EL (cell line): Measurements from ENCODE around the gene CEP120.
A peak's percentile ranks its signal among the peaks of the same experiment; 100 is the strongest.
"Not testable (repeated sequence)": the region's sequence is repeated elsewhere in the genome, so short reads cannot be mapped to it uniquely, and the experiment has no call there.

Experiments
- DNase-seq: peaks from one replicate; pipeline ENCODE4 v3.0.0-alpha.2; 2016

The CEP120 gene

DNA sequence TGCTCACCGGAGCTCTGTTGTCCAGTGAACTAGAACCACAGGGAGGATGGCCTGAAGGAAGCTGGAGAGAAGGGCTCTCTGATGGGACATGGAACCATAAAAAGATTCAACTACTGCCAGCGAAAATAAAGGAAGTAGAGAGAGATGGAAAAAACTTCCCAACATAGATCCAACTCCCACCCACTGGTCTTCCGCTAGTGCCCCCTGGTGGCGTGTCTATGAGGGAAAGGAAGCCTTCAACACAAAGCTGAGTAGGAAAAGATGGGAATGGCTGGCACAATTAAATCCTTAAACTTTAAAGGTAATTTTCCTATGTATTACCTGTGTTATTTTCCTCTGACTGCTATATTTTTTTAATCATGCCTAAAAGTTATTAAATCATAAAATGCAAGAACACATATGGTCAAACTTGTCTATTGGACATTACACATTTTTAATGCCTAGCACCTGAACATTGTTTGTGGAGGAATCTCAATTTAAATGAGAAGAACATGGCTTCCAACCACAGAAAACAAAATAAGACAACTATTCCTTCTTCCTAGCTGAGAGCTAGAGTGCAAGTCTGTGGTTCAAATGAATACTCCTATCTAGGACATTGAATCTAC is 51.5 kb downstream of the CEP120 start:
- peak; percentile 28 for DNase-seq

DNA sequence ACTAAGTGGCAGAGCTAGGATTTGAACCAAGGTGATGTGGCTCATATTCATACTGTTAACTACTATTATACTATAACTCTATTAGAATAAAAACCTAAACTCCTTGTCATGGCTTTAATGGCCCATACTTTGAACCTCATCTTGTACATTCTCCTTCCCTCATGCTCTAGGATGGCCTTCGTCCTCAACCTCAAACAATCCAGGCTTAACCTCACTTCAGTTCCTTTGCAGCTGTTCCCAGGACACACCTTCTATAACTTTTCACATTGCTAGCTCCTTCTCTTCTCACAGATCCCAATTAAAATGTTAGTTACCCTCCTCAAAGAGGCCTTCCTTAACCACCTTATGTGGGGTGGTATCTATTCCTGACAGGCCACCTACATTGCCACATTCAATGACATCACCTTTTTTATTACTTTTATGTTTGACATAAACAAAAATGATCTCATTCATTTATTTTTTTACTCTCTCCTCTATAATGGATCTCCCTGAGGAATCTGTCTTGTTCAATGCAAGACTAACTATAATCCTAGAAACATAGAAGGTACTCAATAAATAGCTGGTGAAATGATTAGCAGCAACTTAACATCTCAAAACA is 53.7 kb downstream of the CEP120 start:
- DNase-seq = no peak

DNA sequence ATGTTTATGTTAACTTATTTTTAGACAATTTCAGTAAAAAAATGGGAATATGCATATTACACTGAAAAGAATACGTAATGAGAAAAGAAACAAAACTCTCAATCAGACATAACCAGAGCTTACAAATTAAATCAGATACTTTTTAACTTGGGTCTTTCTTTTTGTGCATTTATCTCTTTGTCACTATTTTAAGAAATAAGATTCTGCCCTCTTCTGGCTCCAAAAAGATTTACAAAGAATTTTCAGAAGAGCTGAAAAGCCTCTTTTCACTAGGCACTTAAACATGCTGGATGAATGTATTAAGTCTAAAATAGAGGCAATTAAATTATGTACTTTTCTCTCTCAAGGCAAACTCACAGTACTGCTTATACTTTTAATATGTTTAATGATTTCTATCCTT is 55.5 kb downstream of the CEP120 start:
- peak; percentile 8 for DNase-seq

DNA sequence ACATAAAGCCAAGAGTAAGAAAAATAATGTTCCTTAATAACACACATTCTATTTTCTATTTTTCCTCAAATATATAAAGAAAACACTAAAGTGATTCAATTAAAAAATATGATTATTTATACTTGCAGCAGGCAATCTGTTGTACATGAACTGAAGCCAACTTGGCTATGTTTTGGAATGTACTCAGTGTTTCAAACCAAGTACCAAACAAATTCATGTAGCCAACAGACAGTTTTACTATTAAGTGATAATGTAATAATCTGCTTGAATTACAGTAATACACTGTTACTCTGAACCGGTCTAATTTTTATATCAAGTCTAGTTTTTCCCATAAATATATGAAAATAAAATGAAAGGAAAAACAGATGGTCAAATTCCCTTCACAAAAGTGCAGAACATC is 58.0 kb downstream of the CEP120 start:
- no peak for DNase-seq

DNA sequence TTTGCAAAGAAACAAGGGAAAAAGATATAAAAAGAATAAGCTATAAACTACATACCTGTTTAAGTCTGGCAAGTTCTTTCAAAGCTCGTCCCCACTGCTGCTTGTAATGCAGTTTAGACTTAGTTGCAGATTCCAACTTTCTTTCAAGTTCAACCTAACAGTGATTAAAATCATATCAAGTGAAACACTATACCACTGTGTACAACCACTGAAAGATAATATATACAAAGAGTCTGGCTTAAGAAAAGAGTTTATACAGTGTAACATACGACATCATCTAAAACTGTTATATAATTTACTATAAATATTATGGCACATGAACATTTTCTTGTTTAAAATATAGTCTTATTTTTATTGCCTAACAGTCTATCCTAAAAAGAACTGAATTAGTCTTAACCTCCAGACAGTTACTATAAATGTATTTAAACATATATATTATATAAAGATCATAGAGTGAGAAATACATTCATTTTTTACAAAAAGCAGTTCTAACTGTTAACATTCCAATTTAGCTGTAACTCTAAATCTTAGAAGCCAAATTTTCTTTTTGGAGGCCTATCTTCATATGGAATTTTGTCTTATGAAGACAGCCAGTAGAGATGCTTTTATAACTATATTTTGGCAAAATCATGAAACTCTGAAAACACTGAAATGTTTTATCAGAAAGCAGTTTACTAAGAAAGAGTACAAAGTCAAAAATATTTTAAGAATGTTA is 58.6 kb downstream of the CEP120 start:
- DNase-seq = no peak

DNA sequence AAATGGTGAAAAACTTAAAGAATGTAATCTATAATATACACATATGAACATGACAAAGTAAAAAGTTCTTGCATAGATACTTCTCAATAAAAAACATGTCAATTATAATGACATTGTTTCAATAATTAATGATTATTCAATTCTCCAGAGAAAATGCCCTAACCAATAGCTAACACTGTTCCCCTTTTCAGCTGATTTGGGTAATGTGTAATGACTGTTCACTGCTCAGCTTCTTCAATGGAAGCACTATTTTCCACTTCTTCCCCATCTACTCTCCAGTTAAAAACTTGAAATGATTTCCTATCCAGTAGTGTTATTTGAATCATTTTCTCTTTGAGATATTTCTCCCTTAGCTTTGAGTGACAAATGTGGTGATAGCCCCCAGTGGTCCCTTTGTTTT is 62.3 kb downstream of the CEP120 start:
- no peak for DNase-seq

DNA sequence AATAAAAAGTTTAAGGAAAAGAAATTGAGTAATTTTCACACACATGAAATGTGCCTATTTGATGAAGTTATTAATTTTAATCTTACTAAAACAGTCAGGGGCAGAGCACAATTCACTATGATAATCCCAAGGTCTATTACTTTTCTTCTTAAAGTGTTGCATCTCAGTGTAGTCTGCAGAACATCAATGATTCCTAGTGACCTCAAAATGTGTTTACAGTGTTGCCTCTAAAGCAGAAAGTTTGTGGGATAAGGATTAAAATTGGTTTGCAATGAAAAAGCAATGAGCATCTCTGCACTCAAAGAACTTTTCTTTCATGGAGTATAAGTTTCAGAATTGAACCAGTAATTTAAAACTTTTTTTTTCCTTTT is 63.0 kb downstream of the CEP120 start:
- DNase-seq = no peak

DNA sequence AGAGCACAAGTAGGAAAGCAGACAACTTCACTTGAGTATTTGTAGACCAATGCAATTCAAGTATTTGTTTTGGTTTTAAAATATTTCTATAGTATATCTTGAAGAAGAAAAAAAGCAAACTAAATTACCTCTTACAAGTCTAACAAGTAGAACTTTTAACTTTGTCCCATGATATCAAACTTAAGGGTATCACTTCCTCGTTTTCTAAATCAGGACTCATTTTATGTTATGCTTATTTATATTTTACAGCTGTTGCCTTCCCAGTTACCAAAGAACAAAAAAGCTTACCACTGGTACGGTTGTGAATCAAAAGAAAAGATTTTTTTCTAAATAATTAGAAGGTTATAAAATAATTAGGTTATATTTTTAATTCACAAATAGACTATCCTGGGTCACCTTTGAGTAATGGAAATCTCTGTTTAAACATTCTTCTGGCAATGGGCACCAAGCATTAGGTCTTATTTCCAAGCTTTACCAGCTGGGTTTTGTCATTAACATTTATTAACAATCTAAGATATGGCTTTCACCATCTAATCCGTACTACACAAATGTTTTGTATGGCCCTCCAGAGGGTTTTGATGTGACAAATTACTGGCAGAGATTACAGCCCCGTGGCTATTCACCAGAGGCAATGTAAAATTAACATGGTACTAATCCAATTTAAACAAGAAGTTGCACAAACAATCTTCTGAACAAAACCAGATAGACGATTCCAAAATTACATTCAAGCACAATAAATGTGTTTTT is 63.6 kb downstream of the CEP120 start:
- no peak for DNase-seq

DNA sequence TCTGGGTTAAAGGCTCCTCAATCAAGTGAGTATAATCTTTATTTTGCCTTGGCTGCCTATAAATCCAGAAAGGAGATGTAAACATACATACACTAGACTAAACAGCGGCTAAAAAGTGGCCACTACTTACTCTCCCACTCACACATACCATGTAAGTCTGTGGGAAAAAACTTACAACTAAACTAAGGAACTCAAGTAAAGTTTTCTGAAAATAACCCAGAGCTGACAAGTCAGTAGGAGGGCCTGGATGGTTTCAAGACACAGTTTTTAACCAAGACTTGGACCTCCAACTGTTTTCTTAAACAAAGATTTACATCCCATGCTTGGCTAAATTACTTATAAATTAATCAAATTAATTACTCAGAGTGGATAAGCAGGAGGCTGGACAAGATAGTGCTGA is 64.5 kb downstream of the CEP120 start:
- DNase-seq = no peak

DNA sequence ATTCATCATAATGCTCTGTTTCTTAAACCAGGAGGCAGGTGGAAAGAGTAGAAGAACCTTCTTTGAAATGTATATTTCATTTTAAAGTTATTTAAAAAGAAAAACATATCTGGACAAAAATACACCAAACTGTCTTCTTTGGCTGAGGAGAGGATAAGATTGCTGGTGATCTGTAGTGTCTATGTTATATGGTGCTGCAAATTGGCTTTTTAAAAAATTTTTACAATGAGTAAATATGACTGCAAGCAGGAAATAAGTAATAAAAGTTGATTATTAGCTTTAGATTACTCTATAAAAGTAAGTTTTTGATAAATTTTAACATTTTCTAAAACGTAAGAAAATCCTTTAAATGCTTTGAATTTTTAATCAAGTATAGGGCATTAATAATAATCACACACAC is 64.9 kb downstream of the CEP120 start:
- no peak for DNase-seq

DNA sequence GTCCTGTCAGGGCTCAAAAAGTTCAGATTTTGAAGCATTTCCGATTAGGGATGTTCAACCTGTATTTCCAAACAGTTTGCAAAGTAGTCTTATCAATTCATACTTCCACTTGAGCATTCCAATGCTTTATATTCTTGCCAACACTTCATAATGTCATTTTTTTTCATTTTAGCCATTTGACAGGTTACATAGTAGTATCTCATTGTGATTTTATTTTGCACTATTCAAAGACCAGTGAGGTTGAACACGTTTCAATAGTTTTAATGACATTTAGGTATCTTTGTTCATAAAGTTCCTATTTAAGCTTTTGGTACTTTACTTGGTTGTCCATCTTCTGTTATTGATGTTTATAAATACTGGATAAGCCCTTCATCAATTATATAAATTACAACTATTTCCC is 71.4 kb downstream of the CEP120 start:
- no peak for DNase-seq

DNA sequence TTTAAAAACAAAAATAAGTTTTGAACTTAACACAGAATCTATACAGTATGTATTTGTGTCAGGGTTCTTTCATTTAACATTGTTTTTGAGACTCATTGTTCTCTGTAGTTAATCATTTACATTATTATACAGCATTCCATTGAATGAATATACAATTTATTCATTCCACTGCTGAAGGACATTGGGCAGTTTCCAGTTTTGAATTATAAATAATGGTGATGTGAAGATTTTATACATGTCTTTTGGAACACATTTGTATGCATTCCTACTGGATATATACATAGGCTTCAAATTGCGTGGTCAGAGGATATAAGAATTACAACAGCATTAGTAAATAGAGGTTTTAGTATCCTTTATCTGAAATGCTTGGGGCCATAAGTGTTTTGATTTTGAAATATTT is 72.0 kb downstream of the CEP120 start:
- no peak for DNase-seq

DNA sequence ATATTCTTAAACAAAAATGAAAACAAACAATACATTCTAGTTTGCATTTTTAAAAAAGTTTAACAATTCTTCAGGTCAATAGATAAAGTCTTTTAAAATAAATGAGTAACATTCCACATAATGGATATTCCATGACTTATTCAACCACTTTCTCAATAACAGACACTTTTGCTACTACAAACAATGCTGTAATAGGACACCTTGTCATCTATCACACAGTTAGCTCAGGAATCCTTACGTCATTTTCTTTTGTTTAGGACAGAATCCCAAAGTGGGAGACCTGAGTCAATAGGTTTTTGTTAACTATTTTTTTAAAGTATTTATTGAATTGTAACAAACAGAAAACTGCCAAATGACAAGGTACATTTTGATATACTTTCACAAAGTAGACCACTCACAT is 72.5 kb downstream of the CEP120 start:
- no peak for DNase-seq

DNA sequence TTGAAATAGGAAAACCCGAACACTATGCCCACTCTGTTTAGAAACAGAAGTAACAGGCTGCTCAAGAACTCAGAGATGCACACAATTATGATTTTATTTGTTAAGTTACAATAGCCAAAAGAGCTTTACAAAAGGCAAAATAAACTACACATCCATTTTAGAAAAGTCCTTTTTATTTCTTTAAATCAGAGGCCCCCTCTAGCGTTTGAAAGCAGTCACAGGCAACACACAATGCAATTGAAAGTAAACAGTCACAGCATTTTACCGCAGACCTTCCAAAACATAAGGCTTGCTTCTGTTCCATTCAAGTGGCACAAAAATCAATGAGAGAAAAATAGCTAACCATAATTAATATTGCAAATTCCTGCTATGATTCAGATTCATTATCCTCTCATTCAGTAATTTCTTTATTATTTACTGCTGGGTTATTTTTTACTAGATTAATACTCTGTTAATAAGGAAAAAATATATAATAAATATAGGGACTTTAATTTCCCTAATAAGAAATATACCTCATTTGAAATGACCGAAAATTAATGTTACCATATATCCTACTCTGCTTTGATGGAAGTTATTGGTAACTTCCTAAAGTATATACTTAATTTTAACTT is 78.3 kb downstream of the CEP120 start:
- DNase-seq = peak; percentile 31

DNA sequence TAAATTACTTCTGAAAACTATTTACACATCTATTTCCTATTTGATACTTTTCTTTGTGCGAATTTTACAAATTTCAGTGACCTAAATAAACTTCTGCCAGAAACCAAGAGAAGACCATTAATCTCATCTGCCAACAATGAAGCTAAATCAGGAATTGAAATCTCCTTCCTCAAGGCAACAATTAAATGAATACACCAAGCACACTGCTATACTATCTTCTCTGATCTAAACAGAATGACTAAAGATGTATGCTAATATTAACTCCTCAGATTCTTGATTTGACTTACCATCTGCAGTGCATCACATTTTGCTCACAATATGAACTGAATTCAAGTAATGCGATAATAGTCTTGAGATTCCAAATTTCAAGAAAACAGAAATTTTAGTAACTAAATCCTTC is 82.3 kb downstream of the CEP120 start:
- DNase-seq = no peak

DNA sequence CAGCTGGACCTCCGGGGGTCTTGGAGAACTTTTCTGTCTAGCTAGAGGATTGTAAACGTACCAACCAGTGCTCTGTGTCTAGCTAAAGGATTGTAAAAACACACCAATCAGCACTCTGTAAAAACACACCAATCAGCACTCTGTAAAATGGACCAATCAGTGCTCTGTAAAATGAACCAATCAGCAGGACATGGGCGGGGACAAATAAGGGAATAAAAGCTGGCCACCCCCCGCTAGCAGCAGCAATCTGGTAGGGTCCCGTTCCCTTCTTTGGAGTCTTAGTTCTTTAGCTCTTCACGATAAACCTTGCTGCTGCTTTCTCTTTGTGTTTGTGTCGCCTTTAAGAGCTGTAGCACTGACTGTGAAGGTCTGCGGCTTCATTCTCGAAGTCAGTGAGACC is 114.8 kb downstream of the CEP120 start:
- DNase-seq = not testable (repeated sequence)

DNA sequence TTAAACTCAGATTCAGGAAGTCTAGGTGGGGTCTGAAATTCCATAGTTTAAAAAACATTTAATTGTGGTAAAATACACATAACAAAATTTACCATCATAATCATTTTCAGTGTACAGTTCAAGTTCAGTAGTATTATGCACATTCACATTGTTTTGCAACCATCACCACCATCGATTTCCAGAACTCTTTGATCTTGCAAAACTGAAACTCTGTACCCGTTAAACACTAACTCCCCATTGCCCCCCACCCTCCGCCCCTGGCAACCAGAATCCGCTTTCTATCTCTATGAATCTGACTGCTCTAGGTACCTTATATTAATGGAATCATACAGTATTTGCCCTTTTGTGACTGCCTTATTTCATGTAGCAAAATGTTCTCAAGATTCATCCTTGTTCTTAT is 117.5 kb downstream of the CEP120 start:
- no peak for DNase-seq

DNA sequence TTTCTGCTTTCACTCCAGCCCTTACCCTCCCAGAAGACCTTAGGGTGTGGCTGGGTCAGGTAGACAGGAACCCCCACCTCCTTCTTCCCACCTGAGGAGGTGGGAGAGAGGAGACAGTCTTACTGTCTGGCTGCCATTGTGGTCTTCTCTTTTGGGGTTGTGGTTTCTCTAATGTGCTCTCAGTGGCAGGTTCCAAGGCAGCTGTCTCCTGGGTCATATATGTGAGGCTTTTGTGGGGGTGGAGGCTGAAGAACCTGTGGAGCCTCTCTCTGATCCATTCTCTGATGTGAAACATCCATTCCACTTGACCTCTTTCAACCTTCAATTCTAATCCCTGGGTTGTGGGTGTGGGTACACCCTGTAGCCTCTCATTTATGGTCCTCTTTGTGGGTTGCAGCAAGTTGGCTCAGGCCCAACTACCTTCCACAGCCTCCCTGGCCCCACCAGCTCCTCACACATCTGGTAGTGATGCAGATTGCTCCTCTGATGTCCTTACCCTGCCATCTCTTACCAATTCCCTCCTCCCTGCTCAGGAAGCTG is 118.4 kb downstream of the CEP120 start:
- DNase-seq = no peak

DNA sequence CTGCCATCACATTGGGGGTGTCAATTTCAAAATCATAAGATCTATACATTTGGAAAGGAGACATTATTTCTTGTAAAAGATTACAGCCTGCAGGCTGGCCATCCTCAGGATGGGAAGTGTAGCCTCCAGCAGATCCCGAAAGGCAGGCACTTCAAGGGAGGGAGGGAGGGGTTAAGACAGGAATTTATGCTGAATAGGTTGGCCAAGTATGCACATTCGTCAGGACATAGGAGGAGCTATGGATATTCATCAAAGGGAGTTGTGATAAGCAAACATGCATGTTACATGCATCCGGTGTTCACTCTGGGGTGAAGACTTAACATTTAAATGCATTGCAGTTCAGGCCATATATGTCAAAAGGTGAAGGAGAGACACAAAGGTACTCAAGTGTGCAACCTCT is 119.4 kb downstream of the CEP120 start:
- no peak for DNase-seq

DNA sequence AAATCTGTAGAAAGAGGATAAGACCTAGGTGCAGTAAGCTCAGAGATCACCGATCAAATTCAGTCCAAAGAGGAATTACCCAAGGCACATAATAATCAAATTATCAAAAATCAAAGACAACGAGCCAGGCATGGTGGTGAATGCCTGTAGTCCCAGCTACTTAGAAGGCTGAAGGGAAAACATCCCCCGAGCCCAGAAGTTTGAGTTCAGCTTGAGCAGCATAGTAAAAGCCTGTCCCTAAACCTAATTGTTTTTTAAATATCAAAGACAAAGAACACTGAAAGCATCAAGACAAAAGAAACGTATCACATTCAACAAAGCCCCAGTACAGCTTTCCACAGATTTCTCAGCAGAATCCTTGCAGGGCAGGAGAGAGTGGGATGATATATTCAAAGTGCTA is 122.9 kb downstream of the CEP120 start:
- DNase-seq = no peak

DNA sequence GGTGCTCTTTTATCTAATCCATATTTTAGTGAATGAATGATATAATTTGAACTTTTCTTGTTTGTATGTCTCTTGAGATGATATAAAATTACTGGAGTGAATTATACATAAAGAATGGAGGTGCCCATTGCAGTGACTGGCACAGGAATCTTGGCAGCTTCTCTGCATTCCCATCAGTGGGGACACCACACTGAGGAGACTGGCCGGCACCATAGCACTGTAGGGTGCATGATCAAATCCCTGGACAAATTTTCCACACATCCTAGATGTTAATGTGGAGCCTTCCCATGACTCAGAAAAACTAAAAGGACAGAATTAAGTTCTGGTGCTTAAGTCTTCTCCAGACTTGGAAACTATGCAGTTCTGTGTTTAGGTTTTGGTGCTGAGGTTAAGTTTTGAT is 124.1 kb downstream of the CEP120 start:
- DNase-seq = no peak

DNA sequence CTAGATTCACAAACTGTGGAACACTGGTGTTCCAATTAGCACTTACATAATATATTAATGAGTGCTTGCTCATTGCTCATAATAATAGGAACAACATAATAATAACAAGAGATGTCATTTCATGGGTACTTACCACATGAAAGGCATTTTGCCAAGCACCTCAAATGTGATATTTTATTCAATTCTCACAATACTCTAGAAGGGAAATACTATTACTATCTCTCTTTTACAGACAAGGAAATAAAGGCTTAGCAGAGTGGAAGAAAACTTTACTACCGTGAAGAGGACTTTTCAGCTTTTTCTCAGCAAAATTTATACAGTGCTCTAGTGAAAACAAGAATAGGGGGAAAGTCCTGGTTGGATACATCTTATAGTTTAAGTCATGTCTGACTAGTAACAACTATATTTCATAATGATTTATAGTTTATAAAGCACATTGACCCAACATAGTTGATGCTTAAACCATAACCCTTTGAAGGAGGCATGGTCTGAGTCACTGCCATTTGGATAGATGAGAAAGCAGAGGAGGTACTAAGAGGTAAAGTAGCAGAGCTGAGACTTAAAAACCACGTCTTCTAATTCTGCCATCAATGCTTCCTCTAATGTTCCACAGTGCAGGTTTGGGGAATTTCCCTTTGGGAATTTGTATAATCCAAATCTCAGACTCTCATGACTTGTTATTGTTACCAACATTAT is 124.7 kb downstream of the CEP120 start:
- no peak for DNase-seq

DNA sequence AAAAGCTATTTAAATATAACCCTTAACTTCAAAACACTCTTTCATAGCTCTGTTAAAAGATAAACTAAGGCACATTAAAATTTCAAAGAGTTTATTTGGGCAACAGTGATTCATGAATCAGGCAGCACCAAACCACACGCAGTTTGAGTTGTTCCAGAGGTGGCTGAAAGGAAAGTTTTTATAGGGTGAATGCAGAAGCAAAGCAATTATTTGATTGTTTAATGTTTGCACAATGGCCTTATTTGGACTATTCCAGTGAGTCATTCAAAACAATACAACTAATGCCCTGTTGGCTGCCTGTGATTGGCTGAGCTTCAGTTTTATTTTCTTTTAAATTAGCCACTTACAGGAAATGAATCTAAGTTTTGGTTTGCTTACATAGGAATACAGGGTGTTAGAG is 125.3 kb downstream of the CEP120 start:
- peak; percentile 1 for DNase-seq
